ENCODE results near the gene QRFP. TPM values are rescaled to one million over a fixed set of nuclear protein-coding genes. Genes with fewer than 3 reads are reported as not detected.

Gene QRFP
- total and polyA plus RNA-seq, 2 of the 8 experiments (the other 6 are each of a cell fraction or from before 2014, with no cell fraction given): not detected

DNA sequence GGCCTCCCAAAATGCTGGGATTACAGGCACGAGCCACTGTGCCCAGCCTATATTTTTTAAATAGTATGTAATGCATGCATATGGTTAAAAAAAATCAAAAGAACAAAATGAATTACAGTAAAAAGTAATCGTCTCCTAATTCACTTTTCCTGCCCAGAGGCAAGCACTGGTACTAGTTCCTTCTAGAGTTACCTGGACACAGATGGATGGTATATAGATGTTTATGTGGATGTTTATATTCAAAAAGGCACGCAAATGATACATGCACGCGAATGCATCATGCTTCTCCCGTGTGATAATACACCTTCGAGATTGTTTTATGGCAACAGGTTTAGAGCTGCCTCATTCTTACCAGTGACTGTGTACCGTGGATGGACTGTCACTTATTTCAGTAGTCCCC is 40.1 kb downstream of the QRFP start:
- Histone ChIP-seq H3K36me3 (ENCODE audit: control insufficient read depth in 2 of 4, insufficient read depth in 4 of 4, low read length in 3 of 4) (peaks cover 17 to 35% (median 27%) of the 10 kb centered on the region in 4 experiments), H3K23ac (ENCODE audit: insufficient read length) (no peak overlapping the region), H3K14ac (ENCODE audit: insufficient read length) (no peak overlapping the region), H3K23me2 (ENCODE audit: low read depth, low read length) (no peaks in the 10 kb centered on the region), H3K27ac (ENCODE audit: low read depth, low read length) (no peak overlapping the region), H4K8ac (ENCODE audit: extremely low read depth, insufficient read depth, low read length) (no peak overlapping the region), H3K4me2 (ENCODE audit: insufficient read depth in 1 of 2, low read depth in 2 of 2, low read length in 2 of 2) (no peak overlapping the region), H3K18ac (ENCODE audit: extremely low read depth, low read length) (no peak overlapping the region), H2BK120ac (replicated peaks; ENCODE audit: low read depth, low read length) (no peak overlapping the region), H4K20me1 (replicated peaks in 1 of 2; ENCODE audit: control insufficient read depth in 1 of 2, insufficient read depth in 2 of 2, low read length in 2 of 2) (peaks cover 10 to 22% of the 10 kb centered on the region in 2 experiments), H2BK12ac (ENCODE audit: low read depth, low read length) (no peak overlapping the region), H3K79me2 (ENCODE audit: control insufficient read depth in 1 of 2, insufficient read depth in 2 of 2, low read length in 2 of 2) (peaks cover 0 to 56% of the 10 kb centered on the region in 2 experiments; a peak in 2 of 4 replicates), H3K4me1 (replicated peaks in 1 of 4; ENCODE audit: control insufficient read depth in 3 of 4, insufficient read depth in 4 of 4, low read length in 3 of 4) (0 out of 7 replicates have a peak, but pooled peaks cover 0 to 3% (median 0%) of the 10 kb centered on the region in 4 experiments), H2AFZ (ENCODE audit: low read length) (no peak overlapping the region), H4K5ac (ENCODE audit: insufficient read length, low read depth, low read length) (no peak overlapping the region), H3K27me3 (replicated peaks in 1 of 4; ENCODE audit: control insufficient read depth in 3 of 4, extremely low read depth in 1 of 4, insufficient read depth in 3 of 4, low read length in 3 of 4) (no peaks in the 10 kb centered on the region), H3K4me3 (ENCODE audit: extremely low read depth in 1 of 4, insufficient read depth in 2 of 4, low read depth in 3 of 4, low read length in 4 of 4) (no peak overlapping the region), H4K91ac (replicated peaks; ENCODE audit: insufficient read length, low read length) (no peak overlapping the region), H2BK15ac (ENCODE audit: low read length) (no peak overlapping the region), H3K9me3 (ENCODE audit: insufficient read depth in 2 of 2, low read depth in 1 of 2, low read length in 1 of 2) (no peaks in the 10 kb centered on the region), H3K79me1 (ENCODE audit: low read depth, low read length) (peaks cover 10% of the 10 kb centered on the region), H3K56ac (replicated peaks; ENCODE audit: insufficient read length, low read depth, low read length) (no peak overlapping the region), H2AK5ac (ENCODE audit: low read depth, low read length) (no peak overlapping the region), H3K4ac (replicated peaks; ENCODE audit: insufficient read length, low read depth, low read length) (no peak overlapping the region), H3K9ac (replicated peaks in 1 of 4; ENCODE audit: extremely low read depth in 1 of 4, low read depth in 3 of 4, low read length in 3 of 4) (no peak overlapping the region), H2BK5ac (ENCODE audit: low read depth, low read length) (no peak overlapping the region), H2BK20ac (ENCODE audit: low read length) (no peak overlapping the region)
- FAIRE-seq (no peak), DNase-seq (ENCODE audit: low read depth in 1 of 2, low spot score in 2 of 2) (no peak)
- CTCF ChIA-PET (ENCODE audit: partially characterized antibody): interaction anchor here (0.5 to 3.8 kb wide), 7 partner anchors 8 to 257 kb away, joined by 3 to 15 read pairs (median 4); no protein-coding TSS in a partner anchor
- POLR2A ChIA-PET (ENCODE audit: partially characterized antibody): no interaction called here
- 87% methylated on average over 8 of the region's 8 CpGs; no CpG with 5 or more reads in 1 of the 2 experiments for WGBS, 2 experiments (ENCODE audit: extremely low coverage in 1 of 2, insufficient coverage in 1 of 2, insufficient read length in 1 of 2, insufficient replicate concordance in 2 of 2, low coverage in 1 of 2, low lambda C conversion rate in 2 of 2, missing lambda C conversion rate in 1 of 2)
- TF ChIP-seq FOSL1 (IDR thresholded peaks at IDR 0.05; ENCODE audit: insufficient read depth, low read depth, low read length) (no peak), MAFK (IDR thresholded peaks at IDR 0.05; ENCODE audit: low read depth, low read length) (no peak), SIX5 (IDR thresholded peaks at IDR 0.05; ENCODE audit: low read depth, low read length) (no peak), EGR1 (IDR thresholded peaks at IDR 0.05; ENCODE audit: borderline replicate concordance, low read depth, low read length) (no peak), BACH1 (IDR thresholded peaks at IDR 0.05; ENCODE audit: low read length) (no peak), ASH2L (IDR thresholded peaks at IDR 0.05; ENCODE audit: low read length) (no peak), CEBPB (IDR thresholded peaks at IDR 0.05; ENCODE audit: low read depth, low read length) (no peak), USF2 (IDR thresholded peaks at IDR 0.05; ENCODE audit: low read length) (no peak), GABPA (IDR thresholded peaks at IDR 0.05; ENCODE audit: borderline replicate concordance, insufficient read depth, low read length) (no peak), GTF2F1 (IDR thresholded peaks at IDR 0.05; ENCODE audit: borderline replicate concordance, low read depth, low read length) (no peak), POLR2A (IDR thresholded peaks at IDR 0.05; ENCODE audit: control extremely low read depth in 1 of 2, low read depth in 2 of 2, low read length in 2 of 2) (no peak), EP300 (IDR thresholded peaks at IDR 0.05; ENCODE audit: borderline replicate concordance in 1 of 2, low read depth in 2 of 2, low read length in 2 of 2) (no peak), SUZ12 (IDR thresholded peaks at IDR 0.05; ENCODE audit: low read length) (no peak)

Data from H1 (cell line).